Measurements from ENCODE around the gene GABRG3. TPM values are rescaled to one million over a fixed set of nuclear protein-coding genes. Genes with fewer than 3 reads are reported as not detected.

GABRG3 gene
- total RNA-seq, 2 experiments from 2014 or later, result not detected

- Histone ChIP-seq H3K4me3 (ENCODE audit: low read length) (no peak overlapping the region), H3K36me3 (ENCODE audit: insufficient read depth, low read length) (no peaks in the 10 kb centered on the region), H3K27me3 (ENCODE audit: control insufficient read depth in 1 of 2, insufficient read depth in 2 of 2, low read length in 2 of 2) (no peaks in the 10 kb centered on the region), H3K27ac (ENCODE audit: low read depth in 1 of 2, low read length in 2 of 2) (no peak overlapping the region), H3K9me3 (ENCODE audit: control insufficient read depth in 1 of 2, insufficient read depth in 1 of 2, low read length in 2 of 2) (peaks cover 10 to 27% of the 10 kb centered on the region in 2 experiments), H3K4me1 (ENCODE audit: insufficient read depth, low read length) (no peaks in the 10 kb centered on the region)
- ChIA-PET POLR2A (no interaction called here), CTCF (no interaction called here)
- Mint-ChIP-seq H3K27me3 (no peaks in the 10 kb centered on the region), H3K4me3 (no peak overlapping the region), H3K36me3 (ENCODE audit: low read depth) (no peaks in the 10 kb centered on the region), H3K9me3 (peaks cover 14% of the 10 kb centered on the region), H3K4me1 (ENCODE audit: low read depth) (no peaks in the 10 kb centered on the region), H3K27ac (no peak overlapping the region)
- TF ChIP-seq CTCF (IDR thresholded peaks at IDR 0.05), result no peak
- no peak for DNase-seq
- ATAC-seq (ENCODE audit: poor library complexity), result no peak
- intact Hi-C loops (cut with DNase I, micrococcal nuclease), result no loop called here
Measured at GRCh38 chr15:27061739-27062138, 90.8 kb downstream of the GABRG3 start.

- no peak overlapping the region for H3K4me3 ChIP-seq (ENCODE audit: low read length)
- POLR2A ChIA-PET, result no interaction called here
- TF ChIP-seq CTCF (IDR thresholded peaks at IDR 0.05), result no peak
- Mint-ChIP-seq H3K4me1 (ENCODE audit: low read depth) (no peaks in the 10 kb centered on the region), H3K9me3 (peaks cover 17% of the 10 kb centered on the region), H3K36me3 (ENCODE audit: low read depth) (no peaks in the 10 kb centered on the region), H3K27ac (no peak overlapping the region), H3K27me3 (no peaks in the 10 kb centered on the region), H3K4me3 (no peak overlapping the region)
- intact Hi-C loops (cut with DNase I, micrococcal nuclease), result no loop called here
- CTCF ChIA-PET, result no interaction called here
- DNase-seq (no peak), ATAC-seq (ENCODE audit: poor library complexity) (no peak)
- peaks cover 10 to 36% of the 10 kb centered on the region in 2 experiments for H3K9me3 ChIP-seq (ENCODE audit: control insufficient read depth in 1 of 2, insufficient read depth in 1 of 2, low read length in 2 of 2)
- H3K4me1 ChIP-seq (ENCODE audit: insufficient read depth, low read length), result no peaks in the 10 kb centered on the region
- H3K27ac ChIP-seq (ENCODE audit: low read depth in 1 of 2, low read length in 2 of 2), result no peak overlapping the region
- no peaks in the 10 kb centered on the region for H3K36me3 ChIP-seq (ENCODE audit: insufficient read depth, low read length)
- no peaks in the 10 kb centered on the region for H3K27me3 ChIP-seq (ENCODE audit: control insufficient read depth in 1 of 2, insufficient read depth in 2 of 2, low read length in 2 of 2)
Measured at GRCh38 chr15:27062951-27063350, 92.0 kb downstream of the GABRG3 start.

GRCh38 chr15:27064080-27064479 is 93.1 kb downstream of the GABRG3 start:
- peaks cover 15% of the 10 kb centered on the region for H3K9me3 Mint-ChIP-seq
- POLR2A ChIA-PET, result no interaction called here
- Histone ChIP-seq H3K4me1 (ENCODE audit: insufficient read depth, low read length) (no peaks in the 10 kb centered on the region), H3K36me3 (ENCODE audit: insufficient read depth, low read length) (no peaks in the 10 kb centered on the region), H3K27ac (ENCODE audit: low read depth in 1 of 2, low read length in 2 of 2) (no peak overlapping the region), H3K27me3 (ENCODE audit: control insufficient read depth in 1 of 2, insufficient read depth in 2 of 2, low read length in 2 of 2) (no peaks in the 10 kb centered on the region), H3K4me3 (ENCODE audit: low read length) (no peak overlapping the region), H3K9me3 (ENCODE audit: control insufficient read depth in 1 of 2, insufficient read depth in 1 of 2, low read length in 2 of 2) (peaks cover 21 to 45% of the 10 kb centered on the region in 2 experiments)
- no peak overlapping the region for H3K4me3 Mint-ChIP-seq
- no peak for ATAC-seq (ENCODE audit: poor library complexity)
- DNase-seq, result no peak
- H3K27me3 Mint-ChIP-seq, result no peaks in the 10 kb centered on the region
- no peaks in the 10 kb centered on the region for H3K4me1 Mint-ChIP-seq (ENCODE audit: low read depth)
- no peak overlapping the region for H3K27ac Mint-ChIP-seq
- H3K36me3 Mint-ChIP-seq (ENCODE audit: low read depth), result no peaks in the 10 kb centered on the region
- TF ChIP-seq CTCF (IDR thresholded peaks at IDR 0.05), result no peak
- CTCF ChIA-PET, result no interaction called here
- intact Hi-C loops (cut with DNase I, micrococcal nuclease), result no loop called here

All from CD4-positive, alpha-beta T cell (primary cell).